Aorta (tissue), 5 donors: ENCODE data around the gene CLEC16A. TPM values are rescaled to one million over a fixed set of nuclear protein-coding genes. Genes with fewer than 3 reads are reported as not detected.
A peak's percentile ranks its signal among the peaks of the same experiment; 100 is the strongest.

Experiments
- ATAC-seq: fragments of 200-7000 bp; cut with Tn5 transposase; one replicate; pipeline ENCODE4 v1.9.1; 2022; ENCODE audit warnings: moderate library complexity; ENCODE audit not compliant: low FRiP score
- DNase-seq, 2 donors: peaks; one replicate each; pipeline ENCODE4 v3.0.0-alpha.2; 2020
- H3K27ac ChIP-seq, 2 donors: one replicate each; pipeline ENCODE4 v1.5.1; 2013; ENCODE audit warnings: low read length in 2 of 2, mild to moderate bottlenecking in 2 of 2, moderate library complexity in 2 of 2, control low read depth in 1 of 2, inconsistent platforms in 1 of 2, low read depth in 1 of 2
- H3K27me3 ChIP-seq, 2 donors: one replicate each; pipeline ENCODE4 v1.6.1; 2013; ENCODE audit warnings: control low read depth in 1 of 2, low read length in 1 of 2, mild to moderate bottlenecking in 1 of 2, moderate library complexity in 1 of 2; ENCODE audit not compliant: insufficient read depth in 2 of 2, control insufficient read depth in 1 of 2
- H3K36me3 ChIP-seq, 2 donors: one replicate each; pipeline ENCODE4 v1.6.1; 2013; ENCODE audit warnings: control low read depth in 1 of 2, low read length in 1 of 2, mild to moderate bottlenecking in 1 of 2; ENCODE audit not compliant: insufficient read depth in 2 of 2, control insufficient read depth in 1 of 2
- H3K4me1 ChIP-seq, 2 donors: one replicate each; pipeline ENCODE4 v1.6.1; 2013; ENCODE audit warnings: low read length in 2 of 2, control low read depth in 1 of 2, mild to moderate bottlenecking in 1 of 2, moderate library complexity in 1 of 2; ENCODE audit not compliant: insufficient read depth in 2 of 2, control insufficient read depth in 1 of 2
- H3K4me3 ChIP-seq, 2 donors: one replicate each; pipeline ENCODE4 v1.5.1; 2013; ENCODE audit warnings: low read length in 2 of 2, control low read depth in 1 of 2, mild to moderate bottlenecking in 1 of 2
- H3K9me3 ChIP-seq: one replicate; pipeline ENCODE4 v1.6.1; 2013; ENCODE audit warnings: mild to moderate bottlenecking, low read length; ENCODE audit not compliant: control insufficient read depth
- WGBS, 2 donors: extraction: QIAGEN DNeasy Blood & Tissue Kit; methylation state at CpG; one replicate each; pipeline ENCODE4 v1.1.7; 2013; 5-methylcytosine and 5-hydroxymethylcytosine counted together
- intact Hi-C, 2 donors: fragments of 100-400 bp; cut with DNase I; formaldehyde crosslinking; loops; one replicate each; pipeline versions ENCODE4 v1.14.2 to v1.15.0; 2022
- polyA plus RNA-seq, 2 donors: library from polyadenylated mRNA; stranded (reverse); fragments of 200-250 nt; gene quantifications; one replicate each; pipeline ENCODE4 v1.2.3, GENCODE V29; 2013
- total RNA-seq, 2 donors: library from RNA; stranded (reverse); fragmentation: NEBNext Ultra II Directional; extraction: Animal tissue kit (Norgen Biotek cat#: 25700); gene quantifications; one replicate each; pipeline ENCODE4 v1.2.1, GENCODE V29; 2021
- donor health status: healthy with polysubstance abuse.
- donor health status: Bipolar disorder and iron deficiency.
- donor health status: DM: no; HTN: no; CAD: no.
- donor health status: DM: no; HTN: no; CAD: no.
- donor health status: DM: yes; HTN: yes; CAD: no.

Gene CLEC16A
- total and polyA plus RNA-seq, 4 donors = 5.9 to 28.8 (median 19.0) TPM

DNA sequence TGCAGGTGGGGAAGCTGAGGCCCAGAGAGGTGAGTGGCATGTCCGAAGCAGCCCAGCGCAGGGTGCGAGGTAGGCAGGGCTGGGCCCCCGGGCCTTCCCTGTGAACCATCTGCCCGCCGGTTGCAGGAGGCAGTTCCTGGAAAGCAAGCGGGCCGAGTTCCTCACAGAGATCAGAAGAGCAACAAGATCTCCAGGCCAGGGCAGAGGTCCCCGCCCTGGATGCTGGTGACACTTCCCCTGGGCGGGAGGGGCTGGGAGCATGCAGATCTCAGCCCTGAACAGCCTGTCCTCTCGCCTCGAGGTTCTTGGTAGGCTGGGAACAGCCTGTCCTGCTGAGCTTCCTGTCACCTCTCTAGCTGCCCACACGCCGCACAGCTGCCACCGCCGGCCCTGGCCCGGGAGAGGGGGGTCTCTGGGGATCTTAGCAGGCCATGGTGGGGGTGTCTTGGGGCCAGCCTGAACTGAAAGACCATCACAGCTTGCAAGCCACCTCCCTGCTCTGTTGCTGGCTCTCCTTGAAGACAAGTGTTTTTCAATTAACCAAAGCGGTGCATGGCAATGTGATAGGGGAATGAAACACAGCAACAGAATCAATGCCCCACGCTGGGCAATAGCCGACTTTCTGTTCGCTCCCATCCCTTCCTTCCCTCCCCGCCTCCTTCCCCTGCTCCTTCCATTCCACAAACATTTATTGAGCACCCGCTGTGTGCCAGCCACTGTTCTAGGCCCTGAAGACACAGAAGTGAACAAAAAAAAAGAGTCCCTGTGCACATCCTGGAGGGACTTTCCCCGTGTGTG lies 279.9 kb downstream of the CLEC16A start:
- ATAC-seq (peak; percentile 45), DNase-seq (peak; percentile 77 to 82)
- Histone ChIP-seq H3K9me3 (no peaks in the 10 kb centered on the region), H3K27me3 (no peaks in the 10 kb centered on the region), H3K4me3 (no peak overlapping the region), H3K27ac (no peak overlapping the region), H3K4me1 (no peaks in the 10 kb centered on the region), H3K36me3 (no peaks in the 10 kb centered on the region)
- intact Hi-C loops = no loop called here
- WGBS, 2 donors = 70 to 83% methylated on average over 24 of the region's 24 CpGs

DNA sequence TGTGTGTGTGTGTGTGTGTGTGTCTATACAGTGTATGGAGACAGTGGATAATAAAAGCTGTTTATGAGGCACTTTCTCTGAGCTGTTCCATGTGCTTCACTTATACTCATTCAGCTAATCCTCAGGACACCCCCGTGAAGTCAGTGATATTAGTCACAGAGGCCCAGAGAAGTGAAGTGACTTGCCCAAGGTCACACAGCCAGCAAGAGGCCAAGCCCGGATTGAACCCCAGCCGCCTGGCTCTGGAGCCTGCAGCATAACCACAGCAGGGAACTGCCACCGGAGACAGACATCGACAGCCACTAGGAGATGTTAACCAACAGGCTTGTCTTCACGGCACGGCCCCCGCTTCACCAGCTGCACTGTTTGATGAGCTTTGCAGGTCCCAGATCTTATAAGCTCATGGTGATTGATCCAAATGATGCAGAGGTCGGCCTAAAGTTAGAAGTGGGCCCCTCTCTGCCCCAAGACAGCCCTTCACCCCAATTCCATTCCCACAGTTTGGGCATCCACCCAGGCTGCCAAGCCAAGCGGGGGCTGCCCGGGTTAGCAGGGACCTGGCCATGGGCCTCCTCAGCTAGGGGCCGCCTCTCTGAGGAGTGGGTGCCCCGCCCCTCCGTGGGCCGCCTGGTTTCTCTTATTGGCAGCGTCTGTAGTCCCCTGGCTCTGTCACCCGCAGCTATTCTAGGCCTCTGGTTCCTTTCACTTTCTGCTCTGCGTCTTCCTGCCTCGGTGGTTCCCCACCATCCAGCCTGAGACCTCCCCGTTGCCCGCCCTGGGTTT lies 280.7 kb downstream of the CLEC16A start:
- no peaks in the 10 kb centered on the region for H3K27me3 ChIP-seq
- no peaks in the 10 kb centered on the region for H3K36me3 ChIP-seq
- no peaks in the 10 kb centered on the region for H3K4me1 ChIP-seq
- no peak overlapping the region for H3K4me3 ChIP-seq
- WGBS, 2 donors = 35 to 47% methylated on average over 21 of the region's 21 CpGs
- H3K27ac ChIP-seq = no peak overlapping the region
- intact Hi-C loops = no loop called here
- H3K9me3 ChIP-seq = no peaks in the 10 kb centered on the region
- ATAC-seq (peak; percentile 49), DNase-seq (no peak)

DNA sequence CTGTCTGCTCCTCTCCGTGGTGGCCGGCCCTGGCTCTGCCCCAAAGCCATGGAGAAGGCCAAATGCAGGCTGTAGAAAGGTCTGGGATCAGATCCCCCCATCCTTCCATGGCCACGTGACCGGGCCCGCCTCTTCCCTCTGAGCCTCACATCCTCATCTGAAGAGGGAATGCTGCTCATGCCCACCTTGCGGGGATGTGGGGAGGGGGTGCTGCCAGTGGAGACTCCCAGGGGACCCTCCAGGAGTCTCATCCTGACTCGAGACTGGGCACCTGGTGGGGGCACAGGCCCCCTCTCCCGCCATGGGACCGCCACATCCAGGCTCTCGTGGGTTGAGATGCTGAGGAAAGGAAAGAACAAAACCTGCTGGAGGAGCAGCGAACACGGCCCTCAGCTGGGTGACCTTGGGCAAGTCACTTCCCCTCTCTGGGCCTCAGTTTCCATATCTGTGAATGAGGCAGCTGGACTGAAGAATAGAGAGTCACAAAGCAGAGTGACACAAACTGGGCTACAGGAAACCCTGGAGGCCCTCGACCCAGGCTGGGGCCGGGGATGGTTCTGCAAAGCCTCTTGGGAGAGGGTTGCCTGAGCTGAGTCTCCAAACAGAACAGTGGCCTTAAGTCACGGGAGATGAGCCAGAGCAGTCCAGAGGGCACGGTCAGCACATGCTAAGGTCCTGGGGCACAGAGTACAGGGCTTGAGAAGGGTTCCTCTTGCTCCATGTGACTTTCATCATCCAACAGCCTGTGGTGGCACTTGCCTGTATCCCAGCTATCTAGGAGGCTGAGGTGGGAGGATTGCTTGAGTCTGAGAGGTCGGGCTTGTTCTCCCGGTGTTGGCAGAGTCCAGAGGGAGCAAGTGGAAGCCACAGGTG lies 281.5 kb downstream of the CLEC16A start:
- ATAC-seq = no peak
- 71 to 80% methylated on average over 18 of the region's 18 CpGs for WGBS, 2 donors
- Histone ChIP-seq H3K4me1 (no peaks in the 10 kb centered on the region), H3K27me3 (no peaks in the 10 kb centered on the region), H3K9me3 (no peaks in the 10 kb centered on the region), H3K27ac (no peak overlapping the region), H3K4me3 (no peak overlapping the region), H3K36me3 (no peaks in the 10 kb centered on the region)
- intact Hi-C loops = no loop called here
- no peak for DNase-seq

DNA sequence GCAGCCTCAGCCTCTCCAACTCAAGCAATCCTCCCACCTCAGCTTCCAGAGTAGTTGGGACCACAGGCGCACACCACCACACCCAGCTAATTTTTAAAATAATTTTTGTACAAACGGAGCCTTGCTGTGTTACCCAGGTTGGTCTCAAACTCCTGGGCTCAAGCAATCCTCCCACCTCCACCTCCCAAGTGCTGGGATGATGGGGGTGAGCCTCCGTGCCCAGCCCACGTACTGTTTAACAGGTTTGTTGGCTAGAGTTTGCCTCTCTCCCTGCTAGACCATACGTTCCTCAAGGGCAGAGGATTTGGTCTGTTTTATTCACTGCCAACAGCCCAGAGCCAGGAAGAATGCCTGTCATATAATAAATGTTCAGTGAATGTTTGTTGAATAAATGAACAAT lies 285.1 kb downstream of the CLEC16A start:
- Histone ChIP-seq H3K4me3 (no peak overlapping the region), H3K27me3 (no peaks in the 10 kb centered on the region), H3K27ac (no peak overlapping the region), H3K4me1 (no peaks in the 10 kb centered on the region), H3K9me3 (no peaks in the 10 kb centered on the region), H3K36me3 (no peaks in the 10 kb centered on the region)
- no peak for DNase-seq
- 77 to 83% methylated on average over 5 of the region's 5 CpGs for WGBS, 2 donors
- ATAC-seq = no peak
- intact Hi-C loops = no loop called here

DNA sequence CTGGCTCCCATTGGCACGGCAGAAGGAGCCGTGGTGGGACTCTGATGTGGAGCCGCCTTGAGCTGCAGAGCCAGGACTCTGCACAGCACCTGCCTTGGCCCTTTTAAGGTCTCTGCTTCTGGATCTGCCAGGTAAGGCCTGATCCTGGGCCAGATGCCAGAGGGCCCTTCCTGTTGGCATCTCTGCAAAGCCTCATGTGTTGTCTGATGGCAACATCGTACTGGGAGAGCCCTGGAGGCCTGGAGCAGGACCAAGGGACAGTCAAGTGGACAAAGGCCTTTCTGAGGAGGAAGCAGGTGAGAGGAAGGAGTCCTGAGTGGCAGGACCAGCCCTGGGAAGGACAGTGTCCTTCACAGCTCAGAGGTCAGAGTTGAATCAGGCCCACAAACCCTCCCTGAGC lies 285.5 kb downstream of the CLEC16A start:
- H3K27ac ChIP-seq = no peak overlapping the region
- no peak overlapping the region for H3K4me3 ChIP-seq
- WGBS, 2 donors = 73 to 79% methylated on average over 4 of the region's 4 CpGs
- intact Hi-C loops = no loop called here
- no peaks in the 10 kb centered on the region for H3K27me3 ChIP-seq
- no peaks in the 10 kb centered on the region for H3K36me3 ChIP-seq
- no peaks in the 10 kb centered on the region for H3K4me1 ChIP-seq
- H3K9me3 ChIP-seq = no peaks in the 10 kb centered on the region
- DNase-seq (no peak), ATAC-seq (no peak)

DNA sequence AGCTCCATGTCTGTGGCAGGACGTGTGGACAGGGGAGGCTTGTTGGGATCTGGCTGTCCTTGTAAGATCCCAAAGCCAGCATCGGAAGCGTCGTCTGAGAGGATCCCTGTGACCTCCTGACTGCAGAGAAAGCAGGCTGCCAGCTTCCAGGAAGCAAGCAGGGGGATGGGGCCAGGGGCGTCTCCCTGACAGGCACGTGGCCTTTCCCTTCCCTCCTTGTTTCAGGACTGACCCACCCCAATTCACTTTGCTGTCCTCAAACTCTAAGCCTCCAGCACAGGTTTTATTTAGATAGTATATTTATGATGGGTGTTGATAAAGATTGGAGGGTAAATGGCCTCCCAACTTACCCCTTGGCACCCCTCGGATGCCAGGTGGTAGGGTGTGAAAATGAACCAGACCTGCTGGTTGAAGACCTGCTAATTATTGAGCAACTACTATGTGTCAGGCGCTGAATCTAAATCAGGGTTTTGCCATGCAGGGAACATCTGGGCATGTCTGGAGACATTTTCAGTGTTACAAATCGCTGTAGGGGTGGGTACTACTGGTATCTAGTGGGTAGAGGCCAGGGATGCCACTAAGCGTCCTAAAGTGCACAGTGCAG lies 287.1 kb downstream of the CLEC16A start:
- Histone ChIP-seq H3K36me3 (no peaks in the 10 kb centered on the region), H3K9me3 (no peaks in the 10 kb centered on the region), H3K27ac (no peak overlapping the region), H3K4me1 (no peaks in the 10 kb centered on the region), H3K27me3 (no peaks in the 10 kb centered on the region), H3K4me3 (no peak overlapping the region)
- no peak for ATAC-seq
- 94% methylated on average over 10 of the region's 10 CpGs for WGBS, 2 donors
- intact Hi-C loops = no loop called here
- no peak for DNase-seq

Other genes with a start within 250 kb of the CLEC16A start
- gene TEKT5, start 249.6 kb upstream of the CLEC16A start, total RNA-seq = under 1 TPM; 0.29 to 0.39 TPM
- gene TEKT5, start 249.6 kb upstream of the CLEC16A start, polyA plus RNA-seq = 1 to 10 TPM in 1 of 2 donors, not detected in 1; 2.9 TPM
- gene NUBP1, start 200.7 kb upstream of the CLEC16A start, total RNA-seq = 10 to 100 TPM; 31.3 TPM
- 10 to 100 TPM; 29.6 to 37.2 TPM for gene NUBP1, start 200.7 kb upstream of the CLEC16A start, polyA plus RNA-seq
- 1 to 10 TPM in 1 of 2 donors, under 1 TPM in 1; 0.58 to 5.6 TPM for gene TVP23A, start 125.8 kb upstream of the CLEC16A start, total RNA-seq
- under 1 TPM in 1 of 2 donors, not detected in 1; 0.51 TPM for gene TVP23A, start 125.8 kb upstream of the CLEC16A start, polyA plus RNA-seq
- gene CIITA, start 67.4 kb upstream of the CLEC16A start, total RNA-seq = 100 to 1,000 TPM in 1 of 2 donors, 10 to 100 TPM in 1; 19.6 to 104 TPM
- gene CIITA, start 67.4 kb upstream of the CLEC16A start, polyA plus RNA-seq = 1 to 10 TPM; 2.0 to 2.4 TPM
- gene DEXI, start 2.1 kb upstream of the CLEC16A start, total RNA-seq = 10 to 100 TPM; 41.4 to 42.3 TPM
- gene DEXI, start 2.1 kb upstream of the CLEC16A start, polyA plus RNA-seq = 10 to 100 TPM; 46.6 to 60.1 TPM